Peyer's patch (tissue), 4 donors: ENCODE results near the gene ADAT3. TPM values are rescaled to one million over a fixed set of nuclear protein-coding genes. Genes with fewer than 3 reads are reported as not detected.

Source experiments
- DNase-seq, 3 donors: peaks; one replicate each; pipeline ENCODE4 v3.0.0-alpha.2; 2017 to 2019
- H3K27ac ChIP-seq, 4 donors: fragments of 200-600 bp; sonication (generic); one replicate each; pipeline ENCODE4 v1.5.1; 2016 to 2019
- H3K27me3 ChIP-seq, 2 donors: fragments of 200-600 bp; sonication (generic); one replicate each; pipeline ENCODE4 v1.5.1; 2019
- H3K36me3 ChIP-seq, 3 donors: fragments of 200-600 bp; sonication (generic); one replicate each; pipeline ENCODE4 v1.5.1; 2016 to 2019
- H3K4me1 ChIP-seq, 4 donors: fragments of 200-600 bp; sonication (generic); one replicate each; pipeline ENCODE4 v1.5.1; 2016 to 2019
- H3K4me3 ChIP-seq, 4 donors: fragments of 200-600 bp; sonication (generic); 1 replicate in 3 of 4; 2 replicates in 1 of 4; pipeline ENCODE4 v1.5.1; 2016 to 2019; ENCODE audit warnings: mild to moderate bottlenecking in 1 of 4
- H3K9me3 ChIP-seq, 4 donors: fragments of 200-600 bp; sonication (generic); one replicate each; pipeline ENCODE4 v1.5.1; 2016 to 2019; ENCODE audit warnings: mild to moderate bottlenecking in 1 of 4
- POLR2A ChIP-seq, 2 donors: fragments of 450-650 bp; IDR thresholded peaks; one replicate each; pipeline ENCODE4 v1.5.1; 2017; ENCODE audit warnings: antibody characterized with exemption in 2 of 2, mild to moderate bottlenecking in 2 of 2, moderate library complexity in 2 of 2
- total RNA-seq, 4 donors: library from RNA; depleted of rRNA; stranded (reverse); fragments of >200 nt; gene quantifications; one replicate each; pipeline ENCODE4 v1.1.0, GENCODE V29; 2016
- TF ChIP-seq, protein P1 (sequence below), 6 experiments: fragments of 450-650 bp in 4 of 6; fragments of 200-600 bp in 2 of 6; sonication (generic) in 1 of 6; IDR thresholded peaks; one replicate each; pipeline ENCODE4 v1.5.1; 2017 to 2019; ENCODE audit warnings: antibody characterized with exemption in 6 of 6, mild to moderate bottlenecking in 3 of 6, moderate library complexity in 1 of 6

The ADAT3 gene
- total RNA-seq, 4 donors from 2014 or later: 18.2 to 33.3 (median 23.8) TPM

- no peaks in the 10 kb centered on the region for H3K9me3 ChIP-seq
- DNase-seq: no peak
Measured at GRCh38 chr19:1944088-1944915, 39.1 kb downstream of the ADAT3 start.

GRCh38 chr19:1944916-1945561 is 39.8 kb downstream of the ADAT3 start:
- H3K4me3 ChIP-seq: no peak overlapping the region
- H3K4me1 ChIP-seq: peaks cover 0 to 33% (median 23%) of the 10 kb centered on the region in 4 donors
- no peak for TF ChIP-seq POLR2A (IDR thresholded peaks at IDR 0.05)
- TF ChIP-seq, protein P1, sequence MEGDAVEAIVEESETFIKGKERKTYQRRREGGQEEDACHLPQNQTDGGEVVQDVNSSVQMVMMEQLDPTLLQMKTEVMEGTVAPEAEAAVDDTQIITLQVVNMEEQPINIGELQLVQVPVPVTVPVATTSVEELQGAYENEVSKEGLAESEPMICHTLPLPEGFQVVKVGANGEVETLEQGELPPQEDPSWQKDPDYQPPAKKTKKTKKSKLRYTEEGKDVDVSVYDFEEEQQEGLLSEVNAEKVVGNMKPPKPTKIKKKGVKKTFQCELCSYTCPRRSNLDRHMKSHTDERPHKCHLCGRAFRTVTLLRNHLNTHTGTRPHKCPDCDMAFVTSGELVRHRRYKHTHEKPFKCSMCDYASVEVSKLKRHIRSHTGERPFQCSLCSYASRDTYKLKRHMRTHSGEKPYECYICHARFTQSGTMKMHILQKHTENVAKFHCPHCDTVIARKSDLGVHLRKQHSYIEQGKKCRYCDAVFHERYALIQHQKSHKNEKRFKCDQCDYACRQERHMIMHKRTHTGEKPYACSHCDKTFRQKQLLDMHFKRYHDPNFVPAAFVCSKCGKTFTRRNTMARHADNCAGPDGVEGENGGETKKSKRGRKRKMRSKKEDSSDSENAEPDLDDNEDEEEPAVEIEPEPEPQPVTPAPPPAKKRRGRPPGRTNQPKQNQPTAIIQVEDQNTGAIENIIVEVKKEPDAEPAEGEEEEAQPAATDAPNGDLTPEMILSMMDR (IDR thresholded peaks at IDR 0.05): no peak
- H3K36me3 ChIP-seq: peaks cover 0 to 4% (median 0%) of the 10 kb centered on the region in 3 donors
- peak overlapping the region in 1 of 4 donors; percentile 97 for H3K27ac ChIP-seq
- H3K27me3 ChIP-seq: no peaks in the 10 kb centered on the region
- H3K9me3 ChIP-seq: no peaks in the 10 kb centered on the region
- DNase-seq: no peak

More at GRCh38 chr19:1944088-1944915, 39.1 kb downstream of the ADAT3 start:
- Histone ChIP-seq H3K4me3 (peak overlapping the region in 1 of 4 donors; percentile 93), H3K4me1 (peaks cover 0 to 40% (median 26%) of the 10 kb centered on the region in 4 donors), H3K36me3 (no peaks in the 10 kb centered on the region), H3K27ac (peak overlapping the region in 2 of 4 donors; percentile 5 to 97), H3K27me3 (no peaks in the 10 kb centered on the region)
- TF ChIP-seq POLR2A (IDR thresholded peaks at IDR 0.05): no peak
- TF ChIP-seq, protein P1 (IDR thresholded peaks at IDR 0.05): no peak

DNA sequence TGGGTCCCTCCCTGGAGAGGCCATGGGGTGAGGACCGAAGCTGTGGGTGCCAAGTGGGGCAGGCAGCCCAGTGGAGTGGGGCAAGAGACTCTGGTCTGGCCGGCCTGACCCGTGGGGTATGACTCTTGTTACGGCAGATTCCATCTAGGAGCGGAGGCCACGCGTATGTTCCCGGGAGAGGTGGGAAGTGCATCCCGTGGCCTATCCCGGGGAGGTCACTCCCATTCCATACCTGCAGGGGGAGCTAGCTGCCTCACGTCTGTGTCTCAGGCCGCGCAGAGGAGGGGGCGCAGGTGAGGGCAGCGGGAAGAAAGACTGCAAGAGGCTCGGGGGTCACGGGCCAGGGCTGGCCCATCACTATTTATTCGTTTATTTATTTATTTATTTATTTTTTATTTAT is 40.7 kb downstream of the ADAT3 start:
- Histone ChIP-seq H3K27me3 (no peaks in the 10 kb centered on the region), H3K36me3 (peaks cover 0 to 4% (median 0%) of the 10 kb centered on the region in 3 donors), H3K27ac (no peak overlapping the region), H3K4me1 (peaks cover 0 to 31% (median 21%) of the 10 kb centered on the region in 4 donors), H3K4me3 (no peak overlapping the region), H3K9me3 (no peaks in the 10 kb centered on the region)
- TF ChIP-seq, protein P1 (IDR thresholded peaks at IDR 0.05): peak; percentile 9 to 50 (median 38)
- no peak for TF ChIP-seq POLR2A (IDR thresholded peaks at IDR 0.05)
- peak in 2 of 3 donors; percentile 58 to 66 for DNase-seq

GRCh38 chr19:1947651-1948209 is 42.5 kb downstream of the ADAT3 start:
- H3K4me1 ChIP-seq: peaks cover 0 to 25% (median 21%) of the 10 kb centered on the region in 4 donors
- H3K4me3 ChIP-seq: no peak overlapping the region
- no peak for TF ChIP-seq POLR2A (IDR thresholded peaks at IDR 0.05)
- no peaks in the 10 kb centered on the region for H3K27me3 ChIP-seq
- DNase-seq: no peak
- H3K9me3 ChIP-seq: no peaks in the 10 kb centered on the region
- no peak overlapping the region for H3K27ac ChIP-seq
- peaks cover 0 to 13% (median 0%) of the 10 kb centered on the region in 3 donors for H3K36me3 ChIP-seq

- Histone ChIP-seq H3K36me3 (peaks cover 0 to 17% (median 0%) of the 10 kb centered on the region in 3 donors), H3K4me1 (peaks cover 0 to 10% (median 5%) of the 10 kb centered on the region in 4 donors), H3K4me3 (no peak overlapping the region), H3K27ac (no peak overlapping the region), H3K9me3 (no peaks in the 10 kb centered on the region), H3K27me3 (no peaks in the 10 kb centered on the region)
- no peak for DNase-seq
- TF ChIP-seq POLR2A (IDR thresholded peaks at IDR 0.05): no peak
- TF ChIP-seq, protein P1 (IDR thresholded peaks at IDR 0.05): no peak
Measured at GRCh38 chr19:1949304-1950101, 44.3 kb downstream of the ADAT3 start.
